HG03139 (cell line): ENCODE results near the gene ACTR5.

ENCODE experiments used
- ATAC-seq: cut with Tn5 transposase; IDR thresholded peaks from one replicate; pipeline ENCODE4 v1.9.1; 2021; ENCODE audit not compliant: unreplicated experiment

Gene ACTR5

DNA sequence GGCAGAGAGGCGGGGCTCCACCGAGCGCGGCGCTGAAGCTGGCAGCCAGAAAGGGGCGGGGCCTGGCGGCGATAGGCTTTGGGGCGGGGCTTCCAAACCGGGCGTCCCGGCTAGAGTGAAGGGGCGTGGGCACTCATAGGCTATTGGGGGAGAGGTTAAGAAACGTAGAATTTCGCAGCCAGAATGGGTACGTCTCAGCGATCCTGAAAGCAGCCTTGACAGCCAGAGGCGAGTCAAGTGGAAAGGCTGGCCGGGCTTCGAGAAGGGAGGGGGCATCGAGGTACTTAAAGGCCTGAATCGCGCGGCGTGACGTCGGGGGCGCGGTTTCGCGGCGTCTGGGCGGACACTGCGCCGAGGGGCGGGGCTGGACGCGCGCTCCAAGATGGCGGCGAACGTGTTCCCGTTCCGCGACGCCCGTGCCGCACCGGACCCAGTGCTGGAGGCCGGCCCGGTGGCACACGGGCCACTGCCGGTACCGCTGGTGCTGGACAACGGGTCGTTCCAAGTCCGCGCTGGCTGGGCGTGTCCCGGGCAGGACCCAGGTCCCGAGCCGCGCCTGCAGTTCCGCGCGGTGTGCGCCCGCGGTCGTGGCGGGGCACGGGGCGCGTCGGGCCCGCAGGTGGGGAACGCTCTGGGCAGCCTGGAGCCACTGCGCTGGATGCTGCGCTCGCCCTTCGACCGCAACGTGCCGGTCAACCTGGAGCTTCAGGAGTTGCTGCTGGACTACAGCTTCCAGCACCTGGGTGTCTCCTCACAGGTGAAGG is at the start of gene ACTR5:
TSS of gene ACTR5 (plus strand) at position 364 of the 764 bp plus-strand sequence. CDS start at position 383, 19 bp downstream.
- peak; percentile 78 for ATAC-seq

DNA sequence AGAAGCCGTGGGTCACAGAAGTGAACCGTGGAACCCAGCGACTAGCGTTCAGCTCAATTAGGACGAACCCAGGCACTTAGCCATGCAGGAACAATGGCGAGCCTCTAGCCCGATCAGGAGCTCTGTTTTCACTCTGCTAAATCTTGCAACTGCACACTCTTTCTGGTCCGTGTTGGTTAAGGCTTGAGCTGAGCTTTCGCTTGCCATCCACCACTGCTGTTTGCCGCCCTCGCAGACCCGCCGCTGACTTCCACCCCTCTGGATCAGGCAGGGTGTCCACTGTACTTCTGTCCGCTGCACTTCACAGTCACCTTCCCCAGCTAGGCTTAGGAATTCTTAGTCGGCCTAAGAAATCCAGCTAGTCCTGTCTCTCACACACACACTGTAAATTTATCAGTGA is 49.7 kb upstream of the ACTR5 start:
- no peak for ATAC-seq

DNA sequence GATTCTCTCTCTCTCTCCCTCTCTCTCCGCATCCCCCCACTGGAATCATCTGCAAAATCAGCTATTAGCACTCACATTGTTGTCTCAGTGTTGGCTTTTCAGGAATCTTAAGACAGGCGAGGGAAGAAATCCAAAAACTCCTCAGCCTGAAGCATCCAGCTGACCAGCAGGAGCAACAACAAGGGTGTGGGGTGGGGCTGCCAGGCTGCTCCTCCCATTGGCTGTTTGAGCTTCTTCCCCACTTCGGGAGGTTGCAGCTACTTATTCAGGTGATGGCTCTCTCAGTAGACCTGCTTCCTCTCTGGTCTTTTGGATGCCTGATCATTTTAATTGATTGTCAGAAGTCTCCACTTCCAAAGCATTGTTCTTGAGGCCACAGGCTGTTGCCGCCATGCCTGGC is 48.1 kb upstream of the ACTR5 start:
- no peak for ATAC-seq

DNA sequence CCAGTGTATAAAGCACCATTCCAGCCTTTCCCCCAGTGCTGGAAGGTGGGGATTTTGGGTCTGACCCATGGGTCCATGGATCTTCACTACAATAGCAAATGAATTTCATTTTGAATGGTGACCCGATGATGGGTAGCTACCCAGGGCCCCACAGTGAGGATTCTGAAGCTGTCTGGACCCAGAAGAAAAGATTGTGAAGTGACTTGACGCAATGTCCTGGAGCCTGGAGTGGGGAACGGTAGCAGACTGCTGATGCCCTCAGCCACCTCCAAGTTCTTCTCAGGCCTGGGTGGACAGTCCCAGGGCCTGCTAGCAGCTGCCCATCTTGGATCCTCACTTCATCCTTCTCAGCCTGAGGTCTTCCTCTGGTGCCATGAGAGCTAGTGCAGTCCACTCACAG is 47.3 kb upstream of the ACTR5 start:
- no peak for ATAC-seq

DNA sequence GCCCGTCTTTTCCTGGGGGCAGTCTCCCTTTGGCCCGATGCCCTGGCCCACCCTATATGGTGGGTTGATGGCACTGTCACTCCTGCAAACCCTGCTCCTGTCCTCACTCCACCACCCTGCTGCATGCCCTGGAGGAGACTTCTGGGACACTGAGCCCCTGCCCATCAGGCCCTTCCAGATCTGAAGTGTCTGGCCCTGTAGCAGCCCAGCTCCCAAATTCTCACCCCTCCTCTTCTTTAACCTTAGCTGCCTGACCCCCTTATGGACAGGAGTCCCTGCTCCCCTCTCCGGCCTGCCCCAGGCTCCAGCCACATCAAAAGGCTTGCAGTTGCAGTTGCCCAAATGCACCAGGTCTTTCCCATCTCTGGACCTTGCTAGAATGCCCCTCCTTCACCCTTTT is 44.7 kb upstream of the ACTR5 start:
- ATAC-seq: no peak

DNA sequence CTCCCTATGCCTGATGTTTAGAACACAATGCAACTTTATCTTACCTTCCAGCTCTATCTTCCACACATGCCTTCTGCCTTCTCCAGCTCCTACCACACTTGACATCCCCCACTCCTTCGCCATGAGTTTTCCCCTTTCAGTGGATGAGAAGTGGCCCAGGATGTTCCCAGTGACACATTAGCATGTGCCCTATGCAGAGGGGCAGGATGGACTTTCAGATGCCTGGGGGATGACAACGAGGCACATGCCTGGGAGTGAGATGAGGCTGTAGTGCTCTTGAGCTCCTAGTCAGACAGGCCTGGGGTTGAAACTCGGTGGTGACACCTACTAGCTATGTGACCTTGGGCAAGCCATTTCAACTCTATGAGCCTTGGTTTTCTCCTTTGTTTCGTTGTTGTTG is 44.1 kb upstream of the ACTR5 start:
- ATAC-seq: no peak

DNA sequence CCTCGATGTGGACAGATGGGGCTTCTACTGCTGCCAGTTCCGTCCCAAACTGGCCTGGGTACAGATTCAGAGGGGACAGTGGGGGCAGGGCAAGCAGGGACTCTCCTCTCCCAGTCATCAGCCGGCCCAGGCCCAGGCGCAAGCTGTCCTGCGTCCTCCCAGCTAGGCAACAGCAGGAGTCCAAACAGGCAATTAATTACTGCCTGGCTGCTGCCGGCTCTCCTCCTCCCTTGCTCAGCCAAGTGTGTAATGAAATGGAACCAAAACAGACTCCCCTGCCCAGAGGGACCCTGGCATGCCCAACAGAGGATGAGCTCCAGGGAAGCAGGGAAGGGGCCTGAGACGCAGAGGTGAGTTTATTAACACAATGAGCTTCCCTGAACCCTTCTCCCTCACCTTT is 41.8 kb upstream of the ACTR5 start:
- no peak for ATAC-seq

DNA sequence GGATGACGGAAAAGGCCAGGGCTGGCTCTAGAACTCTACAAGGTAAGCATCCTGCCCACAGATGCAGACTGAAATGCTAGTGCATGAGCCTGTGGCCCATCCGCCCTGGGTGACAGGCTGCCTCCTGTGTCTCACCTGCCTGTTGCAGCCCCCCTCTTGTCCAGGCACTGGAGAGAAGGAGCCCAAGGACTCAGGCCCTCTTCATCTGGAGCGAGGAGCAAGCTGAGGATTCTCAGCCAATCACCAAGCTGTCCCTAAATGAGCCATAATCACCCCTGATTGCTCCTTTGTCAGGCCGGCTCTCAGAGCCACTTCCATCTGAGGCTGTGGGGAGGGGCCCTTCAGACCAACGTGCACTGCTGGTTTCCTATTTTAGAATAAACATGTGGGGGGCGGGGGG is 34.0 kb upstream of the ACTR5 start:
- no peak for ATAC-seq

DNA sequence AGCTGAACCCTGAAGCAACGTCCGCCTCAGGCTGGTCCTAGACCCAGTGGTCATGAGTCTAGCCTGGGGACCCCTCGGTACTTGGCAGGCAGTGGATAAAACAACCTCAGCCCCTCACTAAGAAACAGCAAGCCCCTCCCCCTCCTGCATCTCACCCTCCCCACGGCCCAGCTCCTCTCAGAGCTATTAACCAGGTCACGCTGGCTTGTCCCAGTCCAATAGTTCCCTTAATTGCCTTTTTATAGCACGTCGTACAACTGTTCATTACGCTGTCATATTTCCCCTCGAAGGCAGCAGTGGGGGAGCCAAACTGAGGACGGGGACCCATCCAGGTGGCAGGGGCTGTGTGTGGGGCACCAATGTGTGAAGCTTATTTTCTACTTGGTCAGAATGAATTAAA is 32.6 kb upstream of the ACTR5 start:
- no peak for ATAC-seq

DNA sequence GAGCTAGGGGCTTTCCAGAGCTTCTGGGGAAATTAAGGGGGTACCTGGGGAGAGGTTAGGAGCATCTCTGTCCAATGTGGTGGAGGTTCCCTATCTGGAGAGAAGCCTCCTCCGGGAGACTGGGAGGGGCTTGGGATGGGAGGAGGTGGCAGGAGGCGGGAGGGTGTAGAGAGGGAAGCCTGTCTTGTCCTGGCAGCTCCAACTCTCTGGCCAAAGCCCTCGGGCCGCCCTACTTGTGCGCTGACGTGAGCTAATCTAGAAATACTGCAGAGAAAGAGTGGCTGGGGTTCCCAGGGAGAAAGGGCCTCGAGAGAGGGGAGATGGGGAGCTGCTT is 25.6 kb upstream of the ACTR5 start:
- ATAC-seq: no peak

DNA sequence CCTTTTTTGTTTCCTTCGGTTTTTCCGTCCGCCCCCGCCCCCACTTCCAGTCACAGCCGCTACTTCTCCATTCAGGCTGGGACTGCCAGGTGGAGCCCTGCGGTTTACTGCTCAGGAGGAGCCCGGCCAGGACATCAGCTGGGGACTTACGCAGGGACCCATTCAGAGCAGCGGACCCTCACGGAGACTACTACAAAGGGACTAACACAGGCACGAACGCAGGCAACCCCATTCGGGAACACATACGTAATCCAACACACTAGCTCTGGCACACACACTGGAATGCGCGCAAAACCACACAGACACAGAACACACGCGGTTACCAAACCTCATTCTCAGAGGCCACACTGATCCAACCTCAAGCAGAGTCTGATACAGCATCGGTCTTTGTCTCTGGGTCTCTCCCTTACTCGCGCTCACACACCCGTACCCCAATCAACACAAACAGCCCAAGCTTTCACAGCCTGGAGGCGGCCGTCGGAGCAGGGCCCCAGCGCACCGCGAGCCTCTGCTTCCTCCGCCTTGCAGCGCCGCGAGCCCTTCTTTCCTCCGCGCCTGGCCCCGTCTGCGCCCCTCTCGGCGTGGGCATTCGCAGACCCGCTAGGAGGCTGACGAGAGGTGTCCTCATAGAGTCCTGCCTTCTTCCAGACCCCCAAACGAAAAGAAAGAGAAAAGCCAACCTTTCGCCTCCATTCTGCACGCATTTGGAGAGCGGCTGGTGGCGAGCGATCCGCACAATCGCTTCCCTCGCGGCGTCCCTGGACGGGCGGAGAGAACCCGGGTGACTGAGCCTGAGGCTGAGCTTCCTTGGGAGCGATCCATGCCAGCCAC is 25.0 kb upstream of the ACTR5 start:
- ATAC-seq: no peak

DNA sequence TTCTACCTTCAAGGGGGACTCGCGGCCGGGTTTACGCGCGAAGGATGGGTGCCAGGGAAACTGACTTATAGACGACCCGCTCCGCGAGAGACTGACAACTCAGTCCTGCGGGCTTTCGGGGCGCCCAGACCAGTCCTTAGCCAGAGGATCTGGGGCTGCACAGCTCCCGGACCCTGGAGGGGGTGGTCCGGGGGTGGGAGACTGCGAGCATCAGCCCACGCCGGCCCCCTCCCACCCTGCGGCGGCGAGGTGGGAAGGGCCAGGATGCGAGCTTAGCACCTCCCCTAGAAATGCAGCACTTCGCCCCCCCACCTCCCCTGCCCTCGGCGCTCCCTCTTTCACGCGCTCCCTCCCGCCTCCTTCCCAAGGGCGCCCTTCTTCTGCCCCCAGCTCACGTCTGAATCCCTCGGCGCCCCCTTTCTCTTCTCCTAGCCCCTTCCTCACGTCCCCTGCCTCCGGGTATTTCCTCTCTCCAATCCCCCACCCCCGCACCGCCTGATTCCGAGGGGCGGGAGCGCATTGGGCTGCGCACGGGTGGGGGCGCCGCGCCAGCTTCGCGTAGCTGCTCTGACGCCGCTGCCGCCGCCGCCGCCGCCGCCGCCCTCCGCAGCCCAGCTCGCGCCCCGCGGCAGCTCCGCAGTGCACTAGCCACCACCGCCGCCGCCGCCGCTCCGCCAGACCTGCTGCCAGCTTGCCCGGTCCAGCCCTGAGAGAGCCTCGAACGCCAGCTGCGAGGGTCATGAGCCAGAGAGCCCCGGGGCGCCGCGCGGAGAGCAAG is 24.2 kb upstream of the ACTR5 start, which contains the start of gene SLC32A1:
TSS of gene SLC32A1 (plus strand) at position 639 of the 778 bp plus-strand sequence. CDS start 239 bp downstream, outside the sequence.
- ATAC-seq: no peak

DNA sequence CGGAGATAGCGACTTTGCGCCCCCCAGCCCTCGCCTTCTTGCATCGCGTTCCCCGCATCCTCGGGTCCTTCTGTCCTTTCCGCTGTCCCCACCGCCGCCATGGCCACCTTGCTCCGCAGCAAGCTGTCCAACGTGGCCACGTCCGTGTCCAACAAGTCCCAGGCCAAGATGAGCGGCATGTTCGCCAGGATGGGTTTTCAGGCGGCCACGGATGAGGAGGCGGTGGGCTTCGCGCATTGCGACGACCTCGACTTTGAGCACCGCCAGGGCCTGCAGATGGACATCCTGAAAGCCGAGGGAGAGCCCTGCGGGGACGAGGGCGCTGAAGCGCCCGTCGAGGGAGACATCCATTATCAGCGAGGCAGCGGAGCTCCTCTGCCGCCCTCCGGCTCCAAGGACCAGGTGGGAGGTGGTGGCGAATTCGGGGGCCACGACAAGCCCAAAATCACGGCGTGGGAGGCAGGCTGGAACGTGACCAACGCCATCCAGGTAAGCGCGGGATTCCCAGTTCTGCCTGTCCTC is 23.6 kb upstream of the ACTR5 start:
- no peak for ATAC-seq

DNA sequence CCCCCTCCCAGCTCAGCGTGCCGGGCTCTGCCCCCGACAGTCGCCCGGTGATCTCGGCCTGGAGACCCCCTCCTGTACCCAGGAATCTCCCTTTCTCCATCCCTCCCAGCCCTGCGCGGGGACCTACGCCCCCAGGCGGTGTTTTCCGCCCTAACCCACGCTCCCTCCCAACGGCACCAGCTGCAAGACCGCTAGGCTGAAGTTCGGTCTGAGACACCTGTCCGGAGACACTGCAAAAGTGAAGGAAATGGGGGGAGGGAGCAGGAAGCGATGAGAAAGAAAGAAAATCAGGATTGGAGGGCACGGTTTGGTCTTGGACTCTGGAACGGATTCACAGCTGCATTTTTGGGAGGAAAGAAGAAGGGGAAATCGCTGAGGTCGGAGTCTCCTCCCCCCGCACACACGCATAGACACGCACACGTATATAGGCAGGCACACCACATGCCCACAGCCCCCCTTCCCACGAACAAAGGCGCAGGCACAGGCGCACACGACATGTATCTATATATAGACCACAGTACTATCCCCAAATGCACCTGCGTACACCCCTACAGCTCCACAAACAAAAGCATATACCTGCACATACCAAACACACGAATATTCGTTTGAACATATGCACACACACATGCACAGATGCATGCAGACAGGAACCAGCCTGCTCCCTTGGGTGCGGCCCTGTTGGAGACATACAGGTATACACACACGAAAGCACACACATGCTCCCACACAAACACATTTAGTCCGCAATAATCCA is 22.9 kb upstream of the ACTR5 start:
- ATAC-seq: no peak

DNA sequence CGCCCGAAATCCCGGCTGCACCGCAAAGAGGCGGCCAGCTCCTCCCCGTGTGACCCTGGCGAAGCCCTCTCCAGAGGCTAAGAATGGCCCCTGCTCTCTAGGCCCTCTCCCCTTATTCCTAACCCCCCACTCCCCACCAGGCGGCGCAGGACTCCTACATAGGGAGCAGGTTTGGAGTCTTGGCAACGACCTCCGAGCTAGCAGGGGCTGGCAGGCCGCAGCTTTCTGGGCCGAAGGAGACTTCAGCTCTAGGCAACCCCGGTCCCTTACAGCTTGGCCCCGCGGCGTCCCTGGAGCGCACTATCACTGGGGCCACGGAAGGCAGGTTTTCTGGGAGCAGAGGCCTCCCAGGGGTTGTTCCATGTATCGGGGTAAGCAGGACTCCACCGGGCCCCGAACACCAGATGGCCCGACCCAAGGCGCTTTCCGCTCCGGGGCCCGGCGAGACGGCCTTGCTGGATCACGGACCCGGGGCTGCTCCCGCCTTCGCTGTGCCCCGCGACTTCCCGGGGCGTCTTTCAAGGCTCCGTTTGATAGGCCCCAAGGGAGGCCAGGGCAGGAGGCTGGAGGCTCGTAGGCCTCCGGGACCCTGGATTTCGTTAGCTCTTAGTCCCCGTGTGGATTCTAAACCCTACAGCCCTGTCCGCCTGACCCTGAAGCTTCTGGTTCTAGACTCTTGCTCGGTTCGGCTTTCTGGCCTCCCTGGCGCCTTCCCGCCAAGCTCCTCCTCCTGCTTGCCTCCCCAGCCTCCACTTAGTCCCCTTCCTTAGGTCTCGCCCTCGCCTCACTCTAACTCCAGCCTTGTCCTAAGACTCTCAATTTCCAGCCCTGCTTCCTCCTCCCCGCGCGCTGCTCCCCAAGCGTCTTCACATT is 22.1 kb upstream of the ACTR5 start:
- no peak for ATAC-seq

DNA sequence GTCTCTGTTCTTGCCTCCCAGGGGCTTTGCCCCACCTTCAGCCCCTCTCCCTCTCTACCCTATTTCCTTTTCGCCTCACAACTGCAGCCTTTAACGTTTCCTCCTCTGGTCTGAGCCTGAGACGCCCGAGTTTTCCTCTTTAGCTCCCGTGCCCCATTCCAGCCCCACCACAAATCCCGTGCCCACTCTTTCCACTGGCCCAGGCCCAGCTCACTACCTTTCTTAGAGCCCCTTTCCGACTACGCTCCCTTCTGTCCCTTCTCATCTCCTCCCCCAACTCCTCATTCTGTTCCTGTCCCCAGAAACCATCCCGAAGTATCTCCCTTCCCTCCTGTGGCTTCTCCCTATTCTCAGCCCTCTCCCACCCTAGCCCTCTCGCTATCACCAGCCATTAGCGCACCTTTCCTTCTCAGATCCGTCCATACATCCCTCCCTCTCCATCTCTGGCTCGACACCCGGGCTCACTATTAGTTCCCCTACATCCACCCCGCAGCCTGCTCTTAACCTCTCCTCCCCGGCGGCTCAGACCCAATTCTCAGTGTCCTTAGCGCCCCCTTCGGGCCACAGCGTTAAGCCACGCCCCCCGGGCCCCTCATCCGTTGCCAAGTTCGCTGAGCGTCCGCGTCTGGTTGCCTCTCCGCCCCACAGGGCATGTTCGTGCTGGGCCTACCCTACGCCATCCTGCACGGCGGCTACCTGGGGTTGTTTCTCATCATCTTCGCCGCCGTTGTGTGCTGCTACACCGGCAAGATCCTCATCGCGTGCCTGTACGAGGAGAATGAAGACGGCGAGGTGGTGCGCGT is 21.3 kb upstream of the ACTR5 start:
- ATAC-seq: no peak

DNA sequence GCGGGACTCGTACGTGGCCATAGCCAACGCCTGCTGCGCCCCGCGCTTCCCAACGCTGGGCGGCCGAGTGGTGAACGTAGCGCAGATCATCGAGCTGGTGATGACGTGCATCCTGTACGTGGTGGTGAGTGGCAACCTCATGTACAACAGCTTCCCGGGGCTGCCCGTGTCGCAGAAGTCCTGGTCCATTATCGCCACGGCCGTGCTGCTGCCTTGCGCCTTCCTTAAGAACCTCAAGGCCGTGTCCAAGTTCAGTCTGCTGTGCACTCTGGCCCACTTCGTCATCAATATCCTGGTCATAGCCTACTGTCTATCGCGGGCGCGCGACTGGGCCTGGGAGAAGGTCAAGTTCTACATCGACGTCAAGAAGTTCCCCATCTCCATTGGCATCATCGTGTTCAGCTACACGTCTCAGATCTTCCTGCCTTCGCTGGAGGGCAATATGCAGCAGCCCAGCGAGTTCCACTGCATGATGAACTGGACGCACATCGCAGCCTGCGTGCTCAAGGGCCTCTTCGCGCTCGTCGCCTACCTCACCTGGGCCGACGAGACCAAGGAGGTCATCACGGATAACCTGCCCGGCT is 20.6 kb upstream of the ACTR5 start:
- no peak for ATAC-seq

DNA sequence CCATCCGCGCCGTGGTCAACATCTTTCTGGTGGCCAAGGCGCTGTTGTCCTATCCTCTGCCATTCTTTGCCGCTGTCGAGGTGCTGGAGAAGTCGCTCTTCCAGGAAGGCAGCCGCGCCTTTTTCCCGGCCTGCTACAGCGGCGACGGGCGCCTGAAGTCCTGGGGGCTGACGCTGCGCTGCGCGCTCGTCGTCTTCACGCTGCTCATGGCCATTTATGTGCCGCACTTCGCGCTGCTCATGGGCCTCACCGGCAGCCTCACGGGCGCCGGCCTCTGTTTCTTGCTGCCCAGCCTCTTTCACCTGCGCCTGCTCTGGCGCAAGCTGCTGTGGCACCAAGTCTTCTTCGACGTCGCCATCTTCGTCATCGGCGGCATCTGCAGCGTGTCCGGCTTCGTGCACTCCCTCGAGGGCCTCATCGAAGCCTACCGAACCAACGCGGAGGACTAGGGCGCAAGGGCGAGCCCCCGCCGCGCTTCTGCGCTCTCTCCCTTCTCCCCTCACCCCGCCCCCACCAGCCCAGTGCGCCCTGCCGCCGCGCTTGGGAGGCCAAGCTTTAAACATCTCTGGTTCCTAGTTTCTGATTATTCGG is 20.0 kb upstream of the ACTR5 start:
- no peak for ATAC-seq
